Thyroid gland (tissue), 4 donors: ENCODE measurements around the gene GPRIN3.

ENCODE experiments used
- CTCF ChIP-seq, 6 experiments: fragments of 200-600 bp in 3 of 6; fragments of 450-650 bp in 3 of 6; sonication (generic) in 3 of 6; IDR thresholded peaks; one replicate each; pipeline ENCODE4 v1.5.1; 2016 to 2019; ENCODE audit warnings: antibody characterized with exemption in 6 of 6, mild to moderate bottlenecking in 2 of 6, inconsistent platforms in 1 of 6, moderate library complexity in 1 of 6
- POLR2A ChIP-seq, 2 donors: fragments of 450-650 bp; IDR thresholded peaks; one replicate each; pipeline ENCODE4 v1.6.1; 2017; ENCODE audit warnings: antibody characterized with exemption in 2 of 2, mild to moderate bottlenecking in 2 of 2, moderate library complexity in 1 of 2

- TF ChIP-seq CTCF (IDR thresholded peaks at IDR 0.05) (no peak), POLR2A (IDR thresholded peaks at IDR 0.05) (no peak)
These were observed 488 bp downstream of the GPRIN3 start for GRCh38 chr4:89307178-89307445.
